Endothelial cell of umbilical vein (primary cell): ENCODE data around the gene GNB1L. TPM values are rescaled to one million over a fixed set of nuclear protein-coding genes. Genes with fewer than 3 reads are reported as not detected.

Source experiments
- BruUV-seq: library from RNA; stranded (reverse); fragments of 400-500 nt; replicated peaks from 2 replicates; lab custom pipeline; 2021; lab: Mats Ljungman, UMichigan
- CTCF ChIA-PET: fragments of 300-600, 350-600 bp; sonication (Branson Sonifier 250); formaldehyde crosslinking; loops from one replicate; lab custom pipeline; 2021; ENCODE audit warnings: antibody characterized with exemption, inconsistent platforms; lab: Charles Lee
- POLR2A ChIA-PET: fragments of 300-600, 350-600 bp; sonication (Branson Sonifier 250); formaldehyde crosslinking; loops from one replicate; lab custom pipeline; 2021; ENCODE audit warnings: antibody characterized with exemption, inconsistent platforms; lab: Charles Lee
- DNase-seq: peaks from one replicate; pipeline ENCODE4 v3.0.0-alpha.2; 2011; ENCODE audit warnings: low read depth, low spot score
- FAIRE-seq: peaks from 2 replicates; lab custom pipeline; 2011; peaks lifted over from hg19 to GRCh38; lab: Jason Lieb, UNC
- H2AFZ ChIP-seq: 2 replicates; pipeline ENCODE4 v1.6.0; 2012; ENCODE audit warnings: low read depth, low read length, control low read depth, inconsistent platforms
- H3K27ac ChIP-seq: 2 replicates; pipeline ENCODE4 v1.5.1; 2011; ENCODE audit warnings: low read depth, mild to moderate bottlenecking, control low read depth, low read length, moderate library complexity; ENCODE audit not compliant: insufficient read depth
- H3K27me3 ChIP-seq, 2 experiments: 2 replicates each; pipeline versions ENCODE4 v1.6.0 to v1.6.1; 2011; ENCODE audit warnings: low read length in 2 of 2, mixed read lengths in 1 of 2; ENCODE audit not compliant: control insufficient read depth in 2 of 2, insufficient read depth in 2 of 2
- H3K36me3 ChIP-seq, 2 experiments: 2 replicates in 1 of 2; 3 replicates in 1 of 2; pipeline ENCODE4 v1.5.1; 2011; ENCODE audit warnings: low read length in 2 of 2, mild to moderate bottlenecking in 1 of 2, moderate library complexity in 1 of 2; ENCODE audit not compliant: control insufficient read depth in 2 of 2, insufficient read depth in 2 of 2; ENCODE audit errors: extremely low read depth in 1 of 2
- H3K4me1 ChIP-seq: 3 replicates; pipeline ENCODE4 v1.5.1; 2011; ENCODE audit warnings: mild to moderate bottlenecking, low read length; ENCODE audit not compliant: control insufficient read depth, insufficient read depth; ENCODE audit errors: extremely low read depth
- H3K4me2 ChIP-seq: 2 replicates; pipeline ENCODE4 v1.6.1; 2011; ENCODE audit warnings: low read length, control low read depth, mixed read lengths; ENCODE audit not compliant: insufficient read depth
- H3K4me3 ChIP-seq, 3 experiments: fragments of 200-600 bp in 1 of 3; sonication (generic), shearing (Covaris generic) in 1 of 3; replicated peaks in 1 of 3; 2 replicates each; pipeline ENCODE4 v1.5.1; 2011 to 2016; ENCODE audit warnings: control low read depth in 3 of 3, low read length in 3 of 3, mild to moderate bottlenecking in 2 of 3, inconsistent platforms in 1 of 3, low read depth in 1 of 3, moderate library complexity in 1 of 3; ENCODE audit not compliant: insufficient read depth in 1 of 3
- H3K79me2 ChIP-seq: 2 replicates; pipeline ENCODE4 v1.6.0; 2012; ENCODE audit warnings: low read length, inconsistent platforms; ENCODE audit not compliant: control insufficient read depth, insufficient read depth
- H3K9ac ChIP-seq: replicated peaks from 2 replicates; pipeline ENCODE3; 2011; ENCODE audit warnings: low read length, control low read depth; ENCODE audit not compliant: insufficient read depth; ENCODE audit errors: extremely low read depth
- H3K9me1 ChIP-seq: replicated peaks from 3 replicates; pipeline ENCODE4 v1.6.0; 2011; ENCODE audit warnings: mild to moderate bottlenecking, low read length; ENCODE audit not compliant: control insufficient read depth, insufficient read depth; ENCODE audit errors: extremely low read depth
- H3K9me3 ChIP-seq: replicated peaks from 2 replicates; pipeline ENCODE4 v1.5.1; 2012; ENCODE audit warnings: low read length, inconsistent platforms; ENCODE audit not compliant: control insufficient read depth, insufficient read depth
- H4K20me1 ChIP-seq: replicated peaks from 2 replicates; pipeline ENCODE3; 2011; ENCODE audit warnings: mild to moderate bottlenecking, low read length; ENCODE audit not compliant: control insufficient read depth, insufficient read depth; ENCODE audit errors: extremely low read depth
- CTCF ChIP-seq, 2 donors: IDR thresholded peaks; 1 replicate in 1 of 2; 2 replicates in 1 of 2; pipeline ENCODE4 v1.5.1; 2011; ENCODE audit warnings: low read length in 2 of 2, mild to moderate bottlenecking in 2 of 2, moderate library complexity in 2 of 2, control low read depth in 1 of 2, inconsistent platforms in 1 of 2, low read depth in 1 of 2; ENCODE audit not compliant: insufficient read depth in 1 of 2; ENCODE audit errors: extremely low read depth in 1 of 2
- FOS ChIP-seq: IDR thresholded peaks from 2 replicates; pipeline ENCODE4 v1.6.1; 2011; ENCODE audit warnings: mild to moderate bottlenecking, low read length, moderate library complexity, borderline replicate concordance; ENCODE audit not compliant: insufficient read depth
- GATA2 ChIP-seq: IDR thresholded peaks from 2 replicates; pipeline ENCODE4 v1.7.0; 2011; ENCODE audit warnings: low read depth, mild to moderate bottlenecking, moderate library complexity, mixed read lengths, low read length; ENCODE audit not compliant: insufficient read length, insufficient read depth
- JUN ChIP-seq: IDR thresholded peaks from 2 replicates; pipeline ENCODE4 v1.6.1; 2011; ENCODE audit warnings: borderline replicate concordance, low read depth; ENCODE audit not compliant: insufficient read length, insufficient read depth
- MYC ChIP-seq: IDR thresholded peaks from one replicate; pipeline ENCODE4 v1.6.1; 2011; ENCODE audit warnings: mild to moderate bottlenecking, low read depth, low read length
- POLR2AphosphoS5 ChIP-seq: IDR thresholded peaks from 2 replicates; pipeline ENCODE4 v1.6.1; 2012; ENCODE audit warnings: low read depth, mild to moderate bottlenecking, control low read depth, low read length, moderate library complexity; ENCODE audit not compliant: insufficient read depth
- dilution Hi-C: fragments of 300-500 bp; cut with MboI; formaldehyde crosslinking; loops from one replicate; pipeline ENCODE4 v1.15.0; 2019; ENCODE audit warnings: low sequenced_read_pairs; ENCODE audit not compliant: extremely low pct_ligation_motif_present
- intact Hi-C: fragments of 100-400 bp; cut with micrococcal nuclease; formaldehyde crosslinking; loops from one replicate; pipeline ENCODE4 v1.10.0; 2022
- polyA plus RNA-seq, 4 experiments: library from polyadenylated mRNA; depleted of rRNA in 3 of 4; stranded (reverse) in 3 of 4; unstranded in 1 of 4; fragments of >200 nt; gene quantifications; 2 replicates each; pipeline versions ENCODE4 v1.2.1 to v1.2.3, GENCODE V29; 2011 to 2012; ENCODE audit warnings: missing spikeins in 1 of 4
- total RNA-seq: library from RNA; stranded (reverse); gene quantifications from 2 replicates; pipeline ENCODE4 v1.2.3, GENCODE V29; 2021
- TF ChIP-seq, protein P1 (sequence below): IDR thresholded peaks from 2 replicates; pipeline ENCODE4 v1.6.1; 2011; ENCODE audit not compliant: insufficient read depth, insufficient read length

Gene GNB1L
- total and polyA plus RNA-seq, 2 donors (not counting 3 experiments of a cell fraction or from before 2014, with no cell fraction given) = 5.4 to 5.9 TPM

- ChIA-PET POLR2A (no interaction called here), CTCF (interaction anchor here (0.7 to 2.6 kb wide), 6 partner anchors 8 to 140 kb away, joined by 3 to 17 read pairs (median 3); no protein-coding TSS in a partner anchor)
- peaks cover 8 to 13% of the 10 kb centered on the region in 2 experiments for H3K27me3 ChIP-seq
- dilution Hi-C loops (no loop called here), intact Hi-C loops (loop anchor here (5.0 kb wide), 1 partner anchor 142 kb away; no protein-coding TSS in a partner anchor)
- H3K4me2 ChIP-seq = no peak overlapping the region
- H3K27ac ChIP-seq = no peak overlapping the region
- H3K9me3 ChIP-seq = no peaks in the 10 kb centered on the region
- no TSS peak for BruUV-seq
- H3K4me3 ChIP-seq = no peak overlapping the region
- no peaks in the 10 kb centered on the region for H4K20me1 ChIP-seq
- no peak for FAIRE-seq
- H3K36me3 ChIP-seq = peaks cover 0 to 3% of the 10 kb centered on the region in 2 experiments
- H3K4me1 ChIP-seq = peaks cover 12% of the 10 kb centered on the region
- no peak for DNase-seq
- no peak overlapping the region for H3K9ac ChIP-seq
- H2AFZ ChIP-seq = no peak overlapping the region
- no peaks in the 10 kb centered on the region for H3K9me1 ChIP-seq
- no peaks in the 10 kb centered on the region for H3K79me2 ChIP-seq
- TF ChIP-seq POLR2AphosphoS5 (peak; percentile 7), CTCF (IDR thresholded peaks at IDR 0.05; ENCODE audit: extremely low read depth in 1 of 2, insufficient read depth in 1 of 2, low read depth in 1 of 2, low read length in 2 of 2) (no peak)
Observed at GRCh38 chr22:19770349-19771220, 84.1 kb downstream of the GNB1L start.

DNA sequence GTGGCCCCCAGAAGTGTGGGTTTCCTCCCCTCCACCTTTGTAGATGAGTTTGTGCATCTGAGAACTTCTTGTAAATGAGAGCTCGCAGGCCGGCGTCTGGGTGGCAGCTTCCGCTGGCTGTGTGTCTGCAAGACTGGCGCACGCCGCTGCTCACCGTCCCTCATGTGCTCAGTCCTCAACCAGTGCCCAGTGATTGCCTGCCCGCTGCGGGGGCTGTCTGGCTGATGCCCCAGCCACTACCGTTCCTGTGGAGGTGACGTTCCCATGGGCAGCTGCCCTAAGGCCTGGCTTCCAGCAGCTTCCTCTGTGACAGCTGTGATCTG, 85.3 kb downstream of the GNB1L start:
- H3K4me2 ChIP-seq = no peak overlapping the region
- H3K79me2 ChIP-seq = peaks cover 4% of the 10 kb centered on the region
- peaks cover 12% of the 10 kb centered on the region for H3K4me1 ChIP-seq
- H3K9ac ChIP-seq = no peak overlapping the region
- intact Hi-C loops = no loop called here
- no peak overlapping the region for H2AFZ ChIP-seq
- H3K36me3 ChIP-seq = peaks cover 0 to 3% of the 10 kb centered on the region in 2 experiments
- H3K27ac ChIP-seq = no peak overlapping the region
- no peaks in the 10 kb centered on the region for H3K9me3 ChIP-seq
- dilution Hi-C loops = no loop called here
- no peaks in the 10 kb centered on the region for H3K9me1 ChIP-seq
- ChIA-PET POLR2A (no interaction called here), CTCF (interaction anchor here (1.1 to 2.6 kb wide), 2 partner anchors 32 to 39 kb away, joined by 3 to 17 read pairs; no protein-coding TSS in a partner anchor)
- H3K27me3 ChIP-seq = peaks cover 10 to 16% of the 10 kb centered on the region in 2 experiments
- TF ChIP-seq GATA2 (no peak), CTCF (IDR thresholded peaks at IDR 0.05; ENCODE audit: extremely low read depth in 1 of 2, insufficient read depth in 1 of 2, low read depth in 1 of 2, low read length in 2 of 2) (no peak), JUN (no peak), FOS (no peak), MYC (no peak), POLR2AphosphoS5 (no peak)
- TF ChIP-seq, protein P1, sequence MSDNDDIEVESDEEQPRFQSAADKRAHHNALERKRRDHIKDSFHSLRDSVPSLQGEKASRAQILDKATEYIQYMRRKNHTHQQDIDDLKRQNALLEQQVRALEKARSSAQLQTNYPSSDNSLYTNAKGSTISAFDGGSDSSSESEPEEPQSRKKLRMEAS = no peak
- H4K20me1 ChIP-seq = no peaks in the 10 kb centered on the region
- DNase-seq (no peak), FAIRE-seq (no peak)
- no TSS peak for BruUV-seq
- H3K4me3 ChIP-seq = no peak overlapping the region
